Measurements from ENCODE around the gene TMEM255B.
A peak's percentile ranks its signal among the peaks of the same experiment; 100 is the strongest.

TMEM255B gene

DNA sequence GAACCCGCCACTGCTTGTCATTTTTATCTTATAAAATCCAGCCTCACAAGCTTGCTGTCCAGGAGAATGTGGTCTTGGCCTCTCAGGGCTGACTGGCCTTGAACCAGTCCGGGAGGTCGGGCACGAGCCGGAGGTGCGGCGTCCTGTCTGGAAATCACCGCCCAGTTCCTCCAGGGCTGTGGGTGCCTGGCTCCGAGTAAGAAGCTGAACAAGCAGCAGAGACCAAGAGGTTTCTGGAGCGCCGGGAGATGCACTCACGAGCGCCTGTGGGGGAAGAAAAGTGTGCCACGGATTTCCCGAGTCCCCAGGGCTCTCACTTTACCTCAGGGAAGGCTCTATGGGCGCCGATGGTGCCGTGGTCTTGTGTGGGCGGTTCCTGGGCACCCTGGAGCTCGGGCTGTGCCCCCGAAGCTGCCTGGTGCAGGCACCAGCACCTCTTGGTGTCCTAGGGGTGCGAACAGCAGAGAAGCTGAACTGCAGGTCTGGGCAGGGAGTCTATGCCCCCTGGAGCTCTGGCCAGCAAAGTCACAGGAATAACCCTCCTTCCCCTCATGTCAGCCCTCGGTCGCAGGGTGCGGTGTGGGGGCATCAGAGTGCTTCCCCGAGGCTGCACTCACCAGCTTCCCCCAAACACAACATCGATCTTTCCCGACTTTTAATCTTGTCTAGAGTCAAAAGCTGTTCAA, 54.9 kb downstream of the TMEM255B start:
- H3K4me2 ChIP-seq (ENCODE audit: low read depth, low read length, poor library complexity, severe bottlenecking) = no peak overlapping the region
- H3K27ac ChIP-seq (ENCODE audit: low read depth, low read length) = no peak overlapping the region
- H3K4me3 ChIP-seq (ENCODE audit: insufficient read depth, low read length, poor library complexity, severe bottlenecking) = no peak overlapping the region

DNA sequence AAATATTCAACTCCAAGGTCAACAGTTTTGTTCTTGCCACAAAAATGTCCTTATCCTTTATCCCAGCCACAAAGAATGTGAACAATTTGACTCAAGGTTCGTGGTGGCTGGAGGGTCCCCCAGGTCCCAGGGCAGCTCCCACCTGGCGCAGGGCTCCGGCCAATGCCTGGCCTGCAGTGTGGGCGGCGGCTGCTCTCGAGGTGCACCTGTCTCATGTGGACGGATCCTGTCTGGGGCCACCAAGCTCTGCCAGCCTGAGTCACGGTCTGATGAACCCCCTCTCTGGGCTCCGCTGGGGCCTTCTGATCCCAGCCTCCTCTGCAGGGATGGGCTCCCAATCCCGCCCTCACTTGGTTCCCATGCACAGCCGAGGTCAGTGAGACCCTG, 55.4 kb downstream of the TMEM255B start:
- H3K9me3 ChIP-seq (ENCODE audit: insufficient read depth, low read length) = no peaks in the 10 kb centered on the region
- no peaks in the 10 kb centered on the region for H3K79me2 ChIP-seq (ENCODE audit: insufficient read depth, low read length)
- H3K36me3 ChIP-seq (ENCODE audit: low read length) = no peaks in the 10 kb centered on the region
- no peak overlapping the region for H2AFZ ChIP-seq (ENCODE audit: low read depth, low read length, severe bottlenecking)
- TF ChIP-seq, protein P1, sequence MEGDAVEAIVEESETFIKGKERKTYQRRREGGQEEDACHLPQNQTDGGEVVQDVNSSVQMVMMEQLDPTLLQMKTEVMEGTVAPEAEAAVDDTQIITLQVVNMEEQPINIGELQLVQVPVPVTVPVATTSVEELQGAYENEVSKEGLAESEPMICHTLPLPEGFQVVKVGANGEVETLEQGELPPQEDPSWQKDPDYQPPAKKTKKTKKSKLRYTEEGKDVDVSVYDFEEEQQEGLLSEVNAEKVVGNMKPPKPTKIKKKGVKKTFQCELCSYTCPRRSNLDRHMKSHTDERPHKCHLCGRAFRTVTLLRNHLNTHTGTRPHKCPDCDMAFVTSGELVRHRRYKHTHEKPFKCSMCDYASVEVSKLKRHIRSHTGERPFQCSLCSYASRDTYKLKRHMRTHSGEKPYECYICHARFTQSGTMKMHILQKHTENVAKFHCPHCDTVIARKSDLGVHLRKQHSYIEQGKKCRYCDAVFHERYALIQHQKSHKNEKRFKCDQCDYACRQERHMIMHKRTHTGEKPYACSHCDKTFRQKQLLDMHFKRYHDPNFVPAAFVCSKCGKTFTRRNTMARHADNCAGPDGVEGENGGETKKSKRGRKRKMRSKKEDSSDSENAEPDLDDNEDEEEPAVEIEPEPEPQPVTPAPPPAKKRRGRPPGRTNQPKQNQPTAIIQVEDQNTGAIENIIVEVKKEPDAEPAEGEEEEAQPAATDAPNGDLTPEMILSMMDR (IDR thresholded peaks at IDR 0.05; ENCODE audit: insufficient read depth, low read length, poor library complexity, severe bottlenecking) = no peak
- TF ChIP-seq EZH2phosphoT487 (conservative IDR thresholded peaks at IDR 0.05; ENCODE audit: low read length) = no peak
- H3F3A ChIP-seq (ENCODE audit: insufficient read depth) = no peaks in the 10 kb centered on the region
- no peak overlapping the region for H3K9ac ChIP-seq (ENCODE audit: low read length)
- no peaks in the 10 kb centered on the region for H3K27me3 ChIP-seq (ENCODE audit: low read length)
- no peak overlapping the region for H3K27ac ChIP-seq (ENCODE audit: low read depth, low read length)
- no peaks in the 10 kb centered on the region for H4K20me1 ChIP-seq (ENCODE audit: low read depth, low read length)
- H3K4me2 ChIP-seq (ENCODE audit: low read depth, low read length, poor library complexity, severe bottlenecking) = no peak overlapping the region
- no peak overlapping the region for H3K4me3 ChIP-seq (ENCODE audit: insufficient read depth, low read length, poor library complexity, severe bottlenecking)
- no peaks in the 10 kb centered on the region for H3K9me2 ChIP-seq (replicated peaks; ENCODE audit: insufficient read depth, low read length)

More for the DNA sequence above, 54.9 kb downstream of the TMEM255B start:
- no peak for TF ChIP-seq EZH2phosphoT487 (conservative IDR thresholded peaks at IDR 0.05; ENCODE audit: low read length)
- TF ChIP-seq, protein P1 (IDR thresholded peaks at IDR 0.05; ENCODE audit: insufficient read depth, low read length, poor library complexity, severe bottlenecking) = no peak
- H3K36me3 ChIP-seq (ENCODE audit: low read length) = no peaks in the 10 kb centered on the region
- H3K27me3 ChIP-seq (ENCODE audit: low read length) = no peaks in the 10 kb centered on the region
- no peaks in the 10 kb centered on the region for H3F3A ChIP-seq (ENCODE audit: insufficient read depth)
- H2AFZ ChIP-seq (ENCODE audit: low read depth, low read length, severe bottlenecking) = no peak overlapping the region
- no peaks in the 10 kb centered on the region for H4K20me1 ChIP-seq (ENCODE audit: low read depth, low read length)
- H3K9me2 ChIP-seq (replicated peaks; ENCODE audit: insufficient read depth, low read length) = no peaks in the 10 kb centered on the region
- no peak overlapping the region for H3K9ac ChIP-seq (ENCODE audit: low read length)
- H3K9me3 ChIP-seq (ENCODE audit: insufficient read depth, low read length) = no peaks in the 10 kb centered on the region
- no peaks in the 10 kb centered on the region for H3K79me2 ChIP-seq (ENCODE audit: insufficient read depth, low read length)

DNA sequence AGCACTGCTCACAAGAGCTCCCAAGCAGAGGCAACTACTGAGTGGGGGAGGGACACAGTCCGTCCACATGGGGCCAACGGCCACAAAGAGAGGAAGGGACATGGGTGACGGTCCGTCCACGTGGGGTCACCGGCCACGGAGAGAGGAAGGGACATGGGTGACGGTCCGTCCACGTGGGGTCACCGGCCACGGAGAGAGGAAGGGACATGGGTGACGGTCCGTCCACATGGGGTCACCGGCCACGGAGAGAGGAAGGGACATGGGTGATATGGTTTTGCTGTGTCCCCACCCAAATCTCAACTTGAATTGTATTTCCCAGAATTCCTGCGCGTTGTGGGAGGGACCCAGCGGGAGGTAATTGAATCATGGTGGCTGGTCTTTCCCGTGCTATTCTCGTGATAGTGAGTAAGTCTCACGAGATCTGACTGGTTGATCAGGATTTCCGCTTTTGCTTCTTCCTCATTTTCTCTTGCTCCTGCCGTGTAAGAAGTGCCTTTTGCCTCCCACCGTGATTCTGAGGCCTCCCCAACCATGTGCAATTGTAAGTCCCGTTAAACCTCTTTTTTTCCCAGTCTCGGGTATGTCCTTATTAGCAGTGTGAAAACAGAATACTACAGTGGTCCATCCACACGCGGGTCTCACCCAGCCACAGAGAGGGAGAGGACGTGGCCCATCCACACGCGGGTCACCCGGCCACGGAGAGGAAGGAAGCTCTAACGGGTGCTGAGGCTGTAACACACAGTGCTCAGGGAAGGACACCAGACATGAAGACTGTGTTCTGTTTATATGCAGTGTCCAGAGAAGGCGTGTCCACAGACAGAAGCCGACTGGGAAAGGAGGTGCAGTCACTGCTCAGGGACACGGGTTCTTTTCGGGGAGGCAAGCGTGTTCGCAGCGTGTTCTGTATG, 56.4 kb downstream of the TMEM255B start:
- Histone ChIP-seq H3K9me2 (replicated peaks; ENCODE audit: insufficient read depth, low read length) (no peaks in the 10 kb centered on the region), H4K20me1 (ENCODE audit: low read depth, low read length) (no peaks in the 10 kb centered on the region), H3K4me2 (ENCODE audit: low read depth, low read length, poor library complexity, severe bottlenecking) (peak overlapping the region; percentile 29), H3K79me2 (ENCODE audit: insufficient read depth, low read length) (no peaks in the 10 kb centered on the region), H3K36me3 (ENCODE audit: low read length) (no peaks in the 10 kb centered on the region), H3K9me3 (ENCODE audit: insufficient read depth, low read length) (no peaks in the 10 kb centered on the region), H3K9ac (ENCODE audit: low read length) (no peak overlapping the region), H3K27ac (ENCODE audit: low read depth, low read length) (no peak overlapping the region), H3K4me3 (ENCODE audit: insufficient read depth, low read length, poor library complexity, severe bottlenecking) (peak overlapping the region; percentile 40), H3F3A (ENCODE audit: insufficient read depth) (no peaks in the 10 kb centered on the region), H2AFZ (ENCODE audit: low read depth, low read length, severe bottlenecking) (no peak overlapping the region), H3K27me3 (ENCODE audit: low read length) (no peaks in the 10 kb centered on the region)
- TF ChIP-seq, protein P1 (IDR thresholded peaks at IDR 0.05; ENCODE audit: insufficient read depth, low read length, poor library complexity, severe bottlenecking) = no peak
- TF ChIP-seq EZH2phosphoT487 (conservative IDR thresholded peaks at IDR 0.05; ENCODE audit: low read length) = no peak

All from SU-DHL-6 (cell line).